ENCODE results near the gene KIDINS220.

GRCh38 chr2:8884812-8885211 is 47.4 kb upstream of the KIDINS220 start:
- no peak for TF ChIP-seq GATA2 (IDR thresholded peaks at IDR 0.05; ENCODE audit: low read depth, low read length)
- no peak for TF ChIP-seq GATA3 (IDR thresholded peaks at IDR 0.05; ENCODE audit: low read depth, low read length)
